MCF 10A (cell line): ENCODE results near the gene CD2AP. TPM values are rescaled to one million over a fixed set of nuclear protein-coding genes. Genes with fewer than 3 reads are reported as not detected.

ENCODE experiments used
- BruUV-seq: library from RNA; stranded (reverse); fragments of 400-500 nt; replicated peaks from 2 replicates; lab custom pipeline; 2021; lab: Mats Ljungman, UMichigan
- CTCF ChIA-PET: fragments of 300-600 bp; sonication (Branson Sonifier 250); formaldehyde crosslinking; extraction: SDS; loops from one replicate; lab custom pipeline; 2021; ENCODE audit warnings: antibody characterized with exemption, inconsistent platforms; lab: Yijun Ruan, JAX
- POLR2A ChIA-PET: fragments of 300-600, 350-650 bp; sonication (Branson Sonifier 250); formaldehyde crosslinking; extraction: SDS; loops from one replicate; lab custom pipeline; 2020; ENCODE audit warnings: antibody characterized with exemption, inconsistent platforms; lab: Yijun Ruan, JAX
- DNase-seq: peaks from one replicate; pipeline ENCODE4 v3.0.0-alpha.2; 2018; ENCODE audit not compliant: unreplicated experiment
- H3K27ac Mint-ChIP-seq: one replicate; pipeline ENCODE4 v1.8.0; 2022; ENCODE audit warnings: mild to moderate bottlenecking, low read depth, mixed read lengths; ENCODE audit not compliant: unreplicated experiment
- H3K27me3 Mint-ChIP-seq: one replicate; pipeline ENCODE4 v1.8.0; 2022; ENCODE audit warnings: mixed read lengths; ENCODE audit not compliant: insufficient read depth, unreplicated experiment
- H3K36me3 Mint-ChIP-seq: one replicate; pipeline ENCODE4 v1.8.0; 2022; ENCODE audit warnings: mild to moderate bottlenecking, moderate library complexity, mixed read lengths; ENCODE audit not compliant: insufficient read depth, unreplicated experiment
- H3K4me1 Mint-ChIP-seq: one replicate; pipeline ENCODE4 v1.8.0; 2022; ENCODE audit warnings: mixed read lengths; ENCODE audit not compliant: insufficient read depth, unreplicated experiment
- H3K4me3 Mint-ChIP-seq: one replicate; pipeline ENCODE4 v1.8.0; 2022; ENCODE audit warnings: mild to moderate bottlenecking, moderate library complexity, mixed read lengths; ENCODE audit not compliant: unreplicated experiment
- H3K9me3 Mint-ChIP-seq: one replicate; pipeline ENCODE4 v1.8.0; 2022; ENCODE audit warnings: mixed read lengths; ENCODE audit not compliant: unreplicated experiment
- intact Hi-C: fragments of 100-400 bp; cut with micrococcal nuclease; formaldehyde crosslinking; loops from 2 replicates; pipeline ENCODE4 v1.14.1; 2022
- total RNA-seq: library from RNA; stranded (reverse); gene quantifications from 2 replicates; pipeline ENCODE4 v1.2.3, GENCODE V29; 2022
- TF ChIP-seq, protein P1 (sequence below): fragments of 200-600 bp; IDR thresholded peaks from one replicate; pipeline ENCODE4 v1.8.0; 2022; ENCODE audit warnings: antibody characterized with exemption, mild to moderate bottlenecking; ENCODE audit not compliant: unreplicated experiment

Gene CD2AP
- total RNA-seq, 1 experiment from 2014 or later = 40.3 TPM

DNA sequence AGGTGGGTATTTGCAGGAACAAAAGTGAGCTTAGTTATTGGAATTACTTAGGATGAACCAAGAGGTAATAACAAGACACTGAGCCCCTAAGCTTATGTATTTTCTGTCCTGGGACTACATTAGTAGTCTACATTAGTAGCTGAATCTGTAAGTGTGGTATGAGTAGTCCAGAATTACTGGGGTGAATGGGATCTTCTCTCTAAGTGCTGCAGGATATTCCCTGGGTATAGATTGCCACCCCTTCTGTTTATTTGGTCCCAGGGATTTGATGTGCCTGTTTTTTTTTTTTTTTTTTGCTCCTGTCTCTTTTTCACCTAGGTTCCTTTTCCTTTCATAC lies 5.9 kb downstream of the CD2AP start:
- Mint-ChIP-seq H3K9me3 (no peaks in the 10 kb centered on the region), H3K4me1 (peaks cover 54% of the 10 kb centered on the region), H3K4me3 (peak overlapping the region; percentile 52), H3K27me3 (no peaks in the 10 kb centered on the region), H3K27ac (peak overlapping the region; percentile 88), H3K36me3 (no peaks in the 10 kb centered on the region)
- POLR2A ChIA-PET = interaction anchor here (0.6 to 1.3 kb wide), 3 partner anchors 8 to 662 kb away, joined by 3 to 5 read pairs (median 5); no protein-coding TSS in a partner anchor
- TF ChIP-seq, protein P1, sequence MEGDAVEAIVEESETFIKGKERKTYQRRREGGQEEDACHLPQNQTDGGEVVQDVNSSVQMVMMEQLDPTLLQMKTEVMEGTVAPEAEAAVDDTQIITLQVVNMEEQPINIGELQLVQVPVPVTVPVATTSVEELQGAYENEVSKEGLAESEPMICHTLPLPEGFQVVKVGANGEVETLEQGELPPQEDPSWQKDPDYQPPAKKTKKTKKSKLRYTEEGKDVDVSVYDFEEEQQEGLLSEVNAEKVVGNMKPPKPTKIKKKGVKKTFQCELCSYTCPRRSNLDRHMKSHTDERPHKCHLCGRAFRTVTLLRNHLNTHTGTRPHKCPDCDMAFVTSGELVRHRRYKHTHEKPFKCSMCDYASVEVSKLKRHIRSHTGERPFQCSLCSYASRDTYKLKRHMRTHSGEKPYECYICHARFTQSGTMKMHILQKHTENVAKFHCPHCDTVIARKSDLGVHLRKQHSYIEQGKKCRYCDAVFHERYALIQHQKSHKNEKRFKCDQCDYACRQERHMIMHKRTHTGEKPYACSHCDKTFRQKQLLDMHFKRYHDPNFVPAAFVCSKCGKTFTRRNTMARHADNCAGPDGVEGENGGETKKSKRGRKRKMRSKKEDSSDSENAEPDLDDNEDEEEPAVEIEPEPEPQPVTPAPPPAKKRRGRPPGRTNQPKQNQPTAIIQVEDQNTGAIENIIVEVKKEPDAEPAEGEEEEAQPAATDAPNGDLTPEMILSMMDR = no peak
- BruUV-seq = no TSS peak
- no peak for DNase-seq
- CTCF ChIA-PET = interaction anchor here (0.7 to 1.8 kb wide), 5 partner anchors 18 to 148 kb away, joined by 3 to 5 read pairs (median 4); no protein-coding TSS in a partner anchor
- intact Hi-C loops = no loop called here

- H3K4me1 Mint-ChIP-seq = peaks cover 54% of the 10 kb centered on the region
- intact Hi-C loops = no loop called here
- no peaks in the 10 kb centered on the region for H3K36me3 Mint-ChIP-seq
- H3K27me3 Mint-ChIP-seq = no peaks in the 10 kb centered on the region
- H3K4me3 Mint-ChIP-seq = peak overlapping the region; percentile 52
- peak; percentile 63 for DNase-seq
- H3K9me3 Mint-ChIP-seq = no peaks in the 10 kb centered on the region
- no TSS peak for BruUV-seq
- peak overlapping the region; percentile 88 for H3K27ac Mint-ChIP-seq
- ChIA-PET CTCF (interaction anchor here (0.7 to 1.8 kb wide), 5 partner anchors 17 to 147 kb away, joined by 3 to 5 read pairs (median 4); no protein-coding TSS in a partner anchor), POLR2A (interaction anchor here (0.9 to 4.7 kb wide), 6 partner anchors 7 to 94 kb away, joined by 4 to 28 read pairs (median 5); partner anchors contain the start of gene CD2AP)
- TF ChIP-seq, protein P1 = no peak
Observed at GRCh38 chr6:47483853-47484546, 6.4 kb downstream of the CD2AP start.

GRCh38 chr6:47484616-47485015 lies 7.0 kb downstream of the CD2AP start:
- peak; percentile 59 for DNase-seq
- H3K27ac Mint-ChIP-seq = peak overlapping the region; percentile 88
- H3K4me1 Mint-ChIP-seq = peaks cover 53% of the 10 kb centered on the region
- POLR2A ChIA-PET = interaction anchor here (1.0 to 4.7 kb wide), 4 partner anchors 8 to 93 kb away, joined by 4 to 28 read pairs (median 8); partner anchors contain the start of gene CD2AP
- H3K27me3 Mint-ChIP-seq = no peaks in the 10 kb centered on the region
- CTCF ChIA-PET = interaction anchor here (0.8 to 1.8 kb wide), 2 partner anchors 29 to 146 kb away, joined by 3 to 5 read pairs; no protein-coding TSS in a partner anchor
- BruUV-seq = no TSS peak
- TF ChIP-seq, protein P1 = no peak
- intact Hi-C loops = no loop called here
- H3K9me3 Mint-ChIP-seq = no peaks in the 10 kb centered on the region
- peak overlapping the region; percentile 52 for H3K4me3 Mint-ChIP-seq
- H3K36me3 Mint-ChIP-seq = no peaks in the 10 kb centered on the region

- ChIA-PET CTCF (interaction anchor here (0.8 kb wide), 1 partner anchor 29 kb away, joined by 3 read pairs; no protein-coding TSS in a partner anchor), POLR2A (interaction anchor here (0.6 to 4.7 kb wide), 5 partner anchors 8 to 70 kb away, joined by 3 to 28 read pairs (median 5); partner anchors contain the start of gene CD2AP)
- Mint-ChIP-seq H3K36me3 (no peaks in the 10 kb centered on the region), H3K27ac (peak overlapping the region; percentile 88), H3K4me1 (peaks cover 48% of the 10 kb centered on the region), H3K9me3 (no peaks in the 10 kb centered on the region), H3K27me3 (no peaks in the 10 kb centered on the region), H3K4me3 (no peak overlapping the region)
- TF ChIP-seq, protein P1 = no peak
- DNase-seq = no peak
- no TSS peak for BruUV-seq
- intact Hi-C loops = no loop called here
Observed at GRCh38 chr6:47485083-47485482, 7.5 kb downstream of the CD2AP start.
